SU-DHL-6 (cell line): ENCODE data around the gene CPLX3.
"Not testable (repeated sequence)": the region's sequence is repeated elsewhere in the genome, so short reads cannot be mapped to it uniquely, and the experiment has no call there.

Experiments
- CTCF ChIP-seq: fragments of 200-600 bp; sonication (generic); IDR thresholded peaks from one replicate; pipeline ENCODE4 v1.5.1; 2017; ENCODE audit warnings: antibody characterized with exemption, mild to moderate bottlenecking, low read length, moderate library complexity; ENCODE audit not compliant: insufficient read depth, poor library complexity, severe bottlenecking
- EZH2phosphoT487 ChIP-seq: fragments of 200-600 bp; sonication (generic), shearing (Covaris generic); conservative IDR thresholded peaks from 2 replicates; pipeline ENCODE4 v1.6.1; 2018; ENCODE audit warnings: mild to moderate bottlenecking, antibody characterized with exemption, low read length, moderate library complexity, mixed read lengths

DNA sequence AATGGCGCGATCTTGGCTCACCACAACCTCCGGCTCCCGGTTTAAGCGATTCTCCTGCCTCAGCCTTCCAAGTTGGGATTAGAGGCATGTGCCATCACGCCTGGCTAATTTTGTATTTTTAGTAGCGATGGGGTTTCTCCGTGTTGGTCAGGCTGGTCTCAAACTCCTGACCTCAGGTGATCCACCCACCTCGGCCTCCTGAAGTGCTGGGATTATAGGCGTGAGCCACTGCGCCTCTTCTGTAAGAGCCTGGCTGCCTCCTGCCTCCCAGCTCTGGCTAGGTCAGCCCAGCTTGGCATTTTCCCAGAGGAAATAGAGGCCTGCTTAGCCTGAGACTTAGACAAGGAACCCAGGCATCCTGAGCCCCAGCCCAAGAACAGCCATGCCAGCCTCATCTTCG is 40.3 kb upstream of the CPLX3 start:
- TF ChIP-seq CTCF, EZH2phosphoT487: not testable (repeated sequence)
